Measurements from ENCODE around the gene ARSB. TPM values are rescaled to one million over a fixed set of nuclear protein-coding genes. Genes with fewer than 3 reads are reported as not detected.

ARSB gene
- total RNA-seq: 1.7 and 5.3 TPM in 2 replicates

DNA sequence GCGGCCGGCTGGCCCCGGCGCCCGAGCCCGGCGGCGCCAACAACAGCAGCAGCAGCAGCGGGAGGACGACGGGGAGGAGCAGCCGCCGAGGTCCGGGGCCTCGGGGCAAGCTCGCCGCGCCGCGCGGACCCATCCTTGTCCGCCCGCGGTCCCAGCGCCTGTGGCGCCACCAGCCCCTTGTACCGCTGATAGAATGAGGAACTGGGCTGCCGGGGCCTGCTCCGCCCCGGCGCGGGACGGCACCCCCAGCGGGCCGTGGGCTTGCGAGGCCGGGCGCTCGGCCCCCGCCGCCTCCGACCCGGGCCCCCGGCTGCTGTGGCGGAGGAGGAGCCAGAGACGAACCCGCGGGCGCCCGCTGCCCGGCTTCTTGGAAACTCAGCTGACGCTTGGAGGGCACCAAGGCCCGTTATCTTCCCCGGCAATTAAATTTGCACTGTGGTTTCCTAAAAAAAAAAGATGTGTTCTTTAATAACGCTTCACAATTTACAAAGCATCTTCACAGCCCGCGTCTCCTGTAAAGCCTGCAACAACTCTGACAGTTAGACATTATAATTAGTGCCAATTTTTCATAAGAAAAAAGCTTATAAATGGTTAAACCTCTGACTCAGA, at the start of gene ARSB:
ARSB (minus strand) TSS at position 195 of the 609 bp plus-strand sequence; CDS start at position 133, 62 bp downstream.

Other genes with a start within 250 kb of the ARSB start
- 2.7 and 9.2 TPM in 2 replicates for gene DMGDH, start 84.4 kb upstream of the ARSB start, total RNA-seq
- gene BHMT2, start 84.5 kb upstream of the ARSB start, total RNA-seq: 3.9 TPM in 1 of 2 replicates, not detected in the other
- 0.24 TPM in 1 of 2 replicates, not detected in the other for gene BHMT, start 126.5 kb upstream of the ARSB start, total RNA-seq

Data from tracheal epithelial cell (primary cell).